ENCODE results near the gene PERM1.

Gene PERM1

DNA sequence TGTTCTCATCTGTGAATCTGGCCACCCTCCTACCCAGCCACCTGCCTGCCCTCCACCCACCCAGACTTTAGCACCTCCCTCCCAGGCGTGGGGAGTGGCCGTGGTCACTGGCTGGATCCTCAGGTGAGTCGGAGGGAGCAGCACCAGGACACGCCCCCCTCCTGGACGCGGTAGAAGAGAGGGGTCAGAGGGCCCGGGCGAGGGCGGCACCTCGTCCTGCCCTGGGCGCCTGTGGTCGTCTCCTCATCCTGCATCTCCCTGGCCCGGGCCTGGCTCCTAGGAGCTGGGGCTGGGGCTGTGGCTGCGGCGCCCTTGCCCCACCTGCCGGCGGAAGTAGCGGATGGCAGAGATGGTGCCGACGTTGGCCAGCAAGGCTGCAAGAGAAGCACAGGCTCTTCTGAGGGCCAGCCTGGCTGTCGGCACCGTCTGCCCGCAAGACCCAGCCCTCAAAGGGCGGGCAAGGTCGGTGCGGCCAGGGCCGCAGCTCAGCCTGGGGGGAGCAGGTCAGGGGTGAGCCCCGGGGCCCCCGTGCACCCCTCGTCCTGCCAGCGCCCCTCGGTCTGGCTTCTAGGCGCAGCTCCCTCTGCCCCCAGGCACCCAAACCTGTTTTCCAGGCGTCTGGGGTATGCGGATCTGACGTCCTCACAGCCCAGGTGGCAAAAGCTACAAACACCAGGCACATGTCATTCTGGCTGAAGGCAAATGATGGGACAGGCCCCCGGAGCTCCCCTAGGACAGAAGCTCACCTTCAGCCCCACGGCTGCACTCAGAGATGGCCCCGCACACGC lies 5.8 kb downstream of the PERM1 start:
- DNase-seq, result no peak

DNA sequence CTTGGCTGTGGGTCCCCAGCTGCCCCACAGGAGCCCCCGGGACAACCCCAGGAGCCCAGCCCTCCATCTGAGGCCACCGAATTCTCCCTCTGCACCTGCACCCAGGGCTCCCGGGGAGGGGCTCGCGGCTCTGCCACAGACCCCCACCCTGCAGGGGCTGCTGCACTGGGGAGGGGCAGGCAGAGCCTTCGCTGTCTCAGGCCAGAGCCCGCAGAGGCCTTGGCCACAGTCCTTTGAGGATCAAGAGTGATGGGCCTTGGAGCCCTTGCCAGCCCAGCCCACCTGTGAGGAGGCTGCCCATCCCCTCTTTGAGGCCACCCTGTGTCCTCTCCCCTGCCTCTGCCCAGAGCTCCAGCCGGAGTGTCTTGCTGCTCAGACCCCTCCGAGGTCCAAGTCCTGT lies 6.5 kb downstream of the PERM1 start:
- DNase-seq, result no peak

DNA sequence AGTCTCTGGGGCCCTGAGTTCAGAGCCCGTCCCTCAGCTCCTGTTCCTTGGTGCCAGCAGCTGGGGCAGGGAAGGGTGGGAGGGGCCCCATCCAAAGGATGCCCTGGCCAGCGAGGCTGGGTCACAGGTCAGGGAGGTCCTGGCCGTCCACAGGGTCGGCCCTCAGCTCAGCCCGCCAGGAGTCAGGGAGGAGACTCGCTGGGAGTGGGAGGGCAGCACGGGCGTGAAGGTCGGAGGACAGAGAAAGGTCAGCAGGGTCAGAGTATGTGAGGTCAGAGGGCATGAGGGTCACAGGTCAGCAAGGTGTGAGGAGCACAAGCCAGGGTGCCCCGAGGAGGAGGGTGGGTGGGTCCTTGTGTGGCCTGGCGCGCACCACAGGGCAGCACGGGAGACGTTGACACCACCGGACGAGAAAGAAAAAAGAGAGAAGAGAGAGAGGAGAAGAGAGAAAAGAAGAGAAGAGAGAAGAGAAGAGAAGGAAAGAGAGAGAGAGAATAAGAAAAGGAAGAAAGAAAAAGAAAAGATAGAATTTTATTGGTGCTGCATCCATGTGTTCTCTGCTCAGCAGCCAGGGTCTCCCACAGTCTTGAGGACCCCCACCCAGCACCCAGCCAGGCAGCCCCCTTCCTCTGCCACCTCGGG lies 7.1 kb downstream of the PERM1 start:
- no peak for DNase-seq

DNA sequence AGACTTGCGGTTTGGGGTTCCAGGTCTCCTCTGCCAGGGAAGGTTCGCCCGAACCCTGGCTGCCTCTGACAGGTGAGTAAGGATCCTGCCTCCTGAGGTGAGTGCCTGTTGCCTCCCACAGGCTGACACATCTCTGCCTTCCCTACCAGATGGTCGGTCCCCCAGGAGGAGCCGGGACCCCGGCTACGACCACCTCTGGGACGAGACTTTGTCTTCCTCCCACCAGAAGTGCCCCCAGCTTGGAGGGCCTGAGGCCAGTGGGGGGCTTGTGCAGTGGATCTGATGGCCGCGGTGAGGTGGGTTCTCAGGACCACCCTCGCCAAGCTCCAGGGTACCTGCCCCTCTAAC lies 7.6 kb downstream of the PERM1 start:
- DNase-seq, result no peak

DNA sequence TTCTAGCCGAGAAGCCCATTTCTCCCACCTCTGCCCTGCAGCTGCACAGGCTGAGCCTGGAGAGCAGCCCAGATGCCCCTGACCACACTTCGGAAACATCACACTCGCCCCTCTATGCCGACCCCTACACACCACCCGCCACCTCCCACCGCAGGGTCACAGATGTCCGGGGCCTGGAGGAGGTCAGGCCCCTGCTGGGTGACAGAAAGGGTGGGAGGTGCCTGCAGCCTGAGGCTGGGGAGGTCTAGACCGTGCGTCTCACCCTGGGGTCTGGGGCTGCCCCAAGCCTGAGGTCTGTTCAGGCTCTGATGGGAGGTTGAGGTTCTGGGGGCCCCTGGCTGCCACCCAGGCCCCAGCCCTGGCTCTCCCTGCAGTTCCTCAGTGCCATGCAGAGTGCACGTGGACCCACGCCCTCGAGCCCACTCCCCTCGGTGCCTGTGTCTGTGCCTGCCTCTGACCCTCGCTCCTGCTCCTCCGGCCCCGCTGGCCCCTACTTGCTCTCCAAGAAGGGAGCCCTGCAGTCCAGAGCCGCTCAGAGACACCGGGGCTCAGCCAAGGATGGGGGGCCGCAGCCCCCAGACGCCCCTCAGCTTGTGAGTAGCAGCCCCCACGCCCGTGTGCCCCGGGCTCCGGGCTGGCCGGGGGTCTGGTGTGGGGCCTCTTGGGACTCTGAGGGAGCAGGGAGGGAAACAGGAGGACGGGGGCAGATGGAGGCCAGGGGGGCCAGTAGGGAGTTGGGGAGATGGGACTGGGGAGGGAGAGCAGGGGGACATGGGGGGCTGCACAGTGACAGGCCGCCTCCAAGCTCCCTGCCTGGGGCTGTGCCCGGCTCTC lies 8.2 kb downstream of the PERM1 start:
- DNase-seq, result no peak

GRCh38 chr1:972726-973458 lies 9.0 kb downstream of the PERM1 start:
- no peak for DNase-seq

DNA sequence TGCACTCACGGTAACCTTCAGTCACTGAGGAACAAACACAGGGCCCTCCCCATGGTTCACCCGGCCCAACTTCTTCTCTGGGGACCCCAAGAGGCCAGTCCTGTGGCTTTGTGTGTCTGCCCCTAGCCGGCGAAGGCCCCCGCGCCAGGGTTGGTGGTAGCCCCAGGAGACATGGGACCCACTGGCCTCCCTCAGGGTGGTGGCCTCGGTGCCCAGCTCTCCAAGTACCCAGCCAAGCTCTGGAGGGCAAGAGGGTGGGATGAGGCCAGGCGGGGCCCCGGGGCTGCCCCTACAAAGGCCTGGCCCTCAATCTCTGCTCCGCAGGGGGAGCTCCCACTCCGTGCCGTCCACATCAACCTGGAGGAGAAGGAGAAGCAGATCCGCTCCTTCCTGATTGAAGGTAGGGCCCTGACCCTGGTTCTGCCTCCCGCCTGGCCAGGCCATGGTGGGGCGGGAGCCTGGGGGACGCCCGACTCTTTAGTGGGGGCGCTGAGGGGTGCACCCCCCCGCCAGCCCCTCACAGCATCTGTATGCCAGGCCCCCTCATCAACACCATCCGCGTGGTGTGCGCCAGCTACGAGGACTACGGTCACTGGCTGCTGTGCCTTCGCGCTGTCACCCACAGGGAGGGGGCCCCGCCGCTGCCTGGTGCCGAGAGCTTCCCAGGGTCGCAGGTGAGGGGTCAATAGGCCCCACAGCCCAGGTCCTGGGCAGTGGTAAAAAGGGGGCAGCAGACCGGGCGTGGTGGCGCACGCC lies 10.0 kb downstream of the PERM1 start:
- DNase-seq, result no peak

DNA sequence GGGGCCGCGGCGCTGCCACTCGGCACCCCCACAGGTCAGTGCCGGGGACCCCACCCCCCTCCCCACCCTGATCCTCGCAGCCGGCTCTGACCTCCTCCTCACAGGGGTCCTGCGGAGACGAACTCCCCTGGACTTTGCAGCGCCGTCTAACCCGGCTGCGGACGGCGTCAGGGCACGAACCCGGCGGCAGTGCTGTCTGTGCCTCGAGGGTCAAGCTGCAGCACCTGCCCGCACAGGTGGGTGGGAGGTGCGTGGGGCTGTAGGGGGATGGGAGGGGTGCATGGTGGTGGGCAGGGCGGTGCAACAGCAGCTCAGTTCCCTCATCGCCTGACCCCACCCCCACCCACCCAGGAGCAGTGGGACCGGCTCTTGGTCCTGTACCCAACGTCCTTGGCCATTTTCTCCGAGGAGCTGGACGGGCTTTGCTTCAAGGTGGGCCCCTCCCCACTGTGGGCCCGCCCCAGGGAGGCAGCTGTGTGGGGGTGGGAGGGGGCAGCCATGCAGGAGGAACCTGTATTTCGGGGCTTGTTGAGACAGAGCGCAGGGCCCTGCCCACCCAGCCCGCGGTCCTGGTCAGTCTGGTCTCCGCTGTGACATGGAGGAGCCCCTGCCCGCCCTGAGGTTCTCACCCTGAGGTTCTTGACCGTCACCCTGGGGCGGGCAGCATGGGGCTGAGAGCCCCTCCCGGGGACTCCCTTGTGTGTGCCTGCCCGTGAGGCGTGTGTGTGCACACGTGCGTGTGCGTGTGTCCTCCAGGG lies 10.7 kb downstream of the PERM1 start:
- no peak for DNase-seq

- no peak for DNase-seq
Observed at GRCh38 chr1:970242-970972, 11.5 kb downstream of the PERM1 start.

DNA sequence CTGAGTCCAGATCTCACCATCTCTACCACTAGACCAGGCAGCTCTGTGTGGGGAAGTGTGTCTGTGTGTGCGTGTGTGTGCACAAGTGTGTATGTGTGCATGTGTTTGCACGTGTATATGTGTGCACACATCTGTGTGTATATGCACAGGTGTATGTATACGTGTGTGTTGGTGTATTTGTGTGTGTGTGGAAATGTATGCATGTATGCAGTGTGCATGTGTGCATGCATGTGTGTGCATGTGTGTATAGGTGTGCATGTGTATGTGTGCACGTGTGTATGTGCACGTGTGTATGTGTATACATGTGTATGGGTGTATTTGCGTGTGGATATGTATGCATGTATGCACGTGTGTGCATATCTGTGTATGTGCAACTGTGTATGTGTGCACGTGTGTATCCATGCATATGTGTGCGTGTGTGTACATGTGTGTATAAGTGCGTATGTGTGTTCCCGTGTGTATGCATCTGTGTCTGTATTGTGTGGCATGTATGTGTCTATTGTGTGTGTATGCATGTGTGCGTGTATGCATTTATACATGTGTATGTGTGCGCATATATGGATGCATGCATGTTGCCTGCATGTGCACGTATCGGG lies 12.5 kb downstream of the PERM1 start:
- DNase-seq, result no peak

GRCh38 chr1:967466-968343 lies 14.2 kb downstream of the PERM1 start:
- DNase-seq, result no peak

GRCh38 chr1:966704-967300 lies 15.1 kb downstream of the PERM1 start:
- DNase-seq, result no peak

DNA sequence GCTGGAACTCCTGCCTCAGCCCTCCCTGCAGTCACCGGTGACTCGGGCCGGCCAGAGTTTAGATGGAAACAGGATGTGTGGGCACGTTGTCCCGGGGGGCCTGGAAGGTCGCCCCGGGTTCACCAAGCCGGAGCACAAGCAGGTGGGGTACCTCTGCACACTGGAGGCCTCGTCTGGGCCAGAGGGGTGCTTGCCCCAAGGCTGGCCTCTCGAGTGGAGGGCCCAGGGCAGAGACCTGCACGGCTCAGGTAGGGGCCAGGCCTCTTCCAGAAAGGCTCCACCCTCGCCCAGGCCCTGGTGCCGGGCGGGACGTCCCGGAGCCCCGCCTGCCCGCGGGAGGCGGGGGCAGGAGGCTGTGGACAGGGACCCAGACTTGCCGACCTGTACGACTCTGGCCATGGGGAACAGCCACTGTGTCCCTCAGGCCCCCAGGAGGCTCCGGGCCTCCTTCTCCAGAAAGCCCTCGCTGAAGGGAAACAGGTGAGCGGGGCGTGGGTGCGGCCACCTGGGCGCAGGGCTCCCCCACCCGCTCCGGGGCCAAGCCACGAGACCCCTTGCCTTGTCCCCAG lies 15.7 kb downstream of the PERM1 start, which contains the start of gene PLEKHN1:
Gene PLEKHN1, plus strand, starts transcription at position 348 of the 569 bp plus-strand sequence. Its CDS starts 50 bp downstream, at position 398.
- no peak for DNase-seq

DNA sequence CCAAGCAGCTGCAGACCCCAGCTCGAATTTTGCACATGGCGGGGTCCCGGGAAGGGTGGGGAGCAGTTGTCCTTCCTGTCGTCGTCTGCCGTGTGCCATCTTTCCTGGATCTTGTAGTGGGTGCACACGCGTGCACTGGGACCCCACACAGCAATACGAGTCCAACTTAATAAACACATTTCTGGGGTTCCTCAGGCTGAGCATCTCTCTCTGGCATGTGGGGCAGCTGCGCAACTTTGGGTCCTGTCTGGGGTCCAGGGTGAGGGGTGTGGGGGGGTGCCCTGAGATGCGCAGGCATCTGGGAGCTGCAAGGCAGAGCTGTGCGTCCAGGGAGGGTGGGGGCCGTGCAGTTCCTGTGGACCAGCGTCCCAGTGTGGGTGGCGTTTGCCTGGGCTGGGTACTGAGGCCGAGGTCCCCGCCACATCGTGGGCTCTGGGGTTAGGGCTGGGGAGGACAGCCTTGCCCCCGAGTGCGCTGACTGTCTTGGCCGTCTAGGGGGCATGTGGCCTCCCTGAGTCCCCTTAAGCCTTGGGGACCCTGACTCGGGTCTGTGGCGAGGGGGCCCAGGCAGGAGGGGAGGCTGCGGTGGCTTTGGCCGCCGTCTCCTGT lies 16.3 kb downstream of the PERM1 start:
- no peak for DNase-seq

GRCh38 chr1:964691-965525 lies 17.0 kb downstream of the PERM1 start:
- no peak for DNase-seq

GRCh38 chr1:963746-964525 lies 18.0 kb downstream of the PERM1 start:
- DNase-seq, result no peak
